Activated CD8-positive, alpha-beta memory T cell treated with anti-CD3 and anti-CD28 coated beads, Interleukin-2, amount 50 U/mL, for 1 hour (primary cell): ENCODE data around the gene JAG1.

ENCODE experiments used
- DNase-seq: peaks from one replicate; pipeline ENCODE4 v3.0.0-alpha.2; 2020; ENCODE audit errors: extremely low read depth

Gene JAG1

DNA sequence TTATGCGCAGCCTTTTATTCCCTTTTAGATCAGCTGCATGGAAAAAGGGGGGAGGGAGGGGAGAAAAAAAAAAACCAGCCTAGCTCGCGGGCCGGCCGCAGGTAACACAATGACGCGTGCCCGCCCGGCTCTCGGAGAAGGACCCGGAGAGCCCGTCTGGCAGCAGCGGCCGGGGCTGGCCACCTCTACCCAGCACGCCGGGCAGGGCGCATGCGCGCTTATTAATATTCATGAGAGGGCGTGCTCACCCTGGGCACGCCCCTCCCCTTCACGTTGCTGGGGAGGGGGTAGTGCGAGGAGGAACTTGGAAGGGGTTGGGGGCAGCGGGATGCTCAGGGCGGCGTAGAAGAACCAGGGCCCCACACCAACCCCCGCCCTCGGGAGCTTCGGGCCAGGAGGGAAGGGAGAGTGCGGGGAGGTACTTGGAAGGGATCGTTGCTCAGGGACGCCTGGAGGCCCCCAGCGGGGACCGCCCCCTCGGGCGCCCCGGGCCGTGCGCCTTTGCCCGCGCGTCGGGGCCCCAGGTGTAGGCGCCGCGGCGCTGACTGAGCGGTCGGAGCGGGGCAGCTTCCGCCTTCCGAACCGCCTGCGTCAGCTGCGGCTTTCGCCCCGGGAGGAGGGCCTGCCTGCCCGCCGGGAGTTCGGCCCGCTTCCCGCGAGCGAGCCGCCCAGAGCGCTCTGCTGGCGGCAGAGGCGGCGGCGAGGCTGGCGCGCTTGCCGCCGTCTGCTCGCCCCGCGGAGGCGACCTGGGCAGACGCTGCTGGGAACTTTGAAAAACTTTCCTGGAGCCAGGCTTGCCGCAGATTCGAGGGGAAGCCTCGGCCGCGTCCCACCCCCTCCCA, at the start of gene JAG1:
Gene JAG1 (minus strand): TSS at position 158 of the 842 bp plus-strand sequence. CDS start 469 bp downstream, outside the sequence.
- no peak for DNase-seq

DNA sequence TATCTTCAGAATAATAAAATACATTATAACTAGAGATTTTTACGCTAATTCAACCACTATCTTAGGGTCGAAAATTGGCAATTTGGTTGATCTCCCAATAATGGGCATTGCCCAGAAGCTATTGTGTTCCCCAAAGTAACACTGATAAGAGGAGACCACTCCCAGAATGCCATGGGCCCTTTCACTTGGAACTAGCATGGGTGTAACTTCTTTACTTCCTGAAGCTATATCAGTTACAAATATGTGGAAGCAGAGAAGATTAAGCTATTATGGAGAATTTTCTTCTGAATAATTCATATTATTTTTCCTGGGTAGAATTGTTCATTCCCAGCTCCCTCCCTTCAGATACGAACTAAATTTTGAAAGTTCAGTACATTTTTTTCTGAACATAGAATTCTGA, 48.2 kb upstream of the JAG1 start:
- DNase-seq = no peak

DNA sequence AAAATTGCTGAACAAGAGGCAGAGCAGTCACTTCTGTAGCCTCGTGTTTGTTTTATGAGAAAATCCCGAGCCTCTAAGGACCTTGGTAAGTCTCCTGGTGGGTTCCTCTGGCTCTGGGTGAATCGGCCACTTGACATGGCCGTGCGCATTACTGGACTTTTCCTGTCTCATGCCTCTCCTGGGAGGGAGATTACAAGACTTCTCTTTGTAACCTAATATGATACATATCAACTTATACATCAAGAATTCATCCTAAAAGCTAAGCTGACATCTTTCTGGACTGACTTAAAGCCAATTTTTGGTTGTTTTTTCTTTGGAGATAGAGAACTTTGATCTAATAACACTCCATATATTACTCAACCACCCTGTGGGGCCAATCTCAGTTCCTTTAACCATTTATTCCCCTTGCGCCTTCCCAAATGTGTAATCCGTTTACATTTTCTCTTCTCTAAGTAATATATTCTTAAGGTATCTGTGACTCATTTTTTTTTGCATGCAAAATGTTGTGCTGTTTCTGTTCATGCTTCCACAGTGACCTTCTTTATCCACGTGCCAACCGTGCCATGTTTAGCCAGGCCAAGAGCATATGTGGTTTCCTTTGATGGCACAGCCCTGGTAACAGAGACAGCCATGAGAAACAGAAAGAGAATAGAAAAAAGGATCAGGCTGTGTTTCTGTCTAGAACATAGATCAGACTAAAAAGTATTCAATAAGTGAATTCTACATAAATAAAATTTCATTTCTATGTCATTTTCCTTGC, 47.5 kb upstream of the JAG1 start:
- no peak for DNase-seq

DNA sequence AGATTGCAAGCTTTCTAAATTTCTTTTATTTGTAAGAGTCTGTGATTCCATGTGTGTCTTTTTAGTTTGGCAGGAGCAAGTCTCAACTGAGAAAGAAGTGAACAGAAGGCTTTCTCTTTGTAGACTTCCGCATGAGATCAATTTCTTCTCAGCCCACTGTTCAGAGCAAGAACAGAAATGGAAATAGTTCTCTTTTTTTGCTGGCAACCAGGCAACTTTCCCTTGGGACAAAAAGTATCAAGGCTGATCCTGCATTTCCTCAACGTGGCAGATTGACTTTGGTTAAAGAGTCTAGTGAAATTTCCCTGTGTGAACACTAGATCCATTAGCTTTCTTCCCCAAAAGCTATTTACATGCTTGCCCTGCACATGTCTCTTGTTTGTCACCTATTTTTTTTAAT, 46.8 kb upstream of the JAG1 start:
- no peak for DNase-seq

DNA sequence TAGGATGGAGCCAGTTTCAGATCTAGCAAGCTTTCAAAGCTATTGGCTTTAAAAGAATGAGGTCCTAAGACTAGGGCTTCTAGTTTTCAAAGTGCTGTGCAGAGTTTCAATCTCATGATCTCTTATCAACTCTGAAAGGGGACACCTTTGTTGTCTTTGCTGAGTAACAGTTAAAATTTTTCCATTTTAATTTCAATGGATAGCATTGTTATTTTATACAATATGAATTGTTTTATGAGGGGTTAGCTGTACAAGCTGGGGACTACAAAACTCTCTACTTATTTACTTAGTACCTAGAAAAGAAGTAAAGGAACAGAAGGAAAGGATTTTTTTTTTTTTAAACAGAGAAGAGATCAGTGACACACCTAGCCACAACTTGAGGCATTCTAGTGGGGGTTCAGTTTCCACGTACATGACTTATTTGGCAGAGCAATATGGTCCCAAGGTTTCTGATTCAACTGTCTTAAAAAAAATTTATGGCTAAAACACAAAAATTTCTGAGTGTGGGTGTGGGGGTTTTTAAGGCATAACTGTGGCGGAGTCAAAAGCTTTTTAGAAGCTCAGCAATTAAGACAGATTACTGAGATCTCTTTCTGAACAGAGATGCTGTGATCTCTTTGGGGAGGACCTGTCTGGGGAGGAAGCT, 46.1 kb upstream of the JAG1 start:
- no peak for DNase-seq

DNA sequence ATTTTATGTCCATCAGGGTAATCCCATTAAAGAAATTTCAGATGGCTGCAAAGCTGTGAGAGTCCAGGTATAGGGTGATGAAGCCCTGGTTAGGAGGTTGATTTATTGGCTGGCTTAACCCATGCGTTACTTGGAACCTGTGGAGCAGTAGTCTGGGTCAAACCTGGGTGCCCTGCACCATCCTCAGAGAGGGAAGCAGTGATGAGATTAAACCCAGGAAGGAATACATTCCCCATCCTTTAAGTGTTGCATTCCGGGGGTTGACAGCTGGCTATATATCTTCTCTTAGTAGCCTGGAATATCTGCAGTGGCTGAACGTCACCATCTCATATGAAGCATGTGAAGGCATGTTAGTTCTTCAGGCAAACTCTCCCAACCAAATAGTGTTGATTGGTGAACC, 44.9 kb upstream of the JAG1 start:
- no peak for DNase-seq

DNA sequence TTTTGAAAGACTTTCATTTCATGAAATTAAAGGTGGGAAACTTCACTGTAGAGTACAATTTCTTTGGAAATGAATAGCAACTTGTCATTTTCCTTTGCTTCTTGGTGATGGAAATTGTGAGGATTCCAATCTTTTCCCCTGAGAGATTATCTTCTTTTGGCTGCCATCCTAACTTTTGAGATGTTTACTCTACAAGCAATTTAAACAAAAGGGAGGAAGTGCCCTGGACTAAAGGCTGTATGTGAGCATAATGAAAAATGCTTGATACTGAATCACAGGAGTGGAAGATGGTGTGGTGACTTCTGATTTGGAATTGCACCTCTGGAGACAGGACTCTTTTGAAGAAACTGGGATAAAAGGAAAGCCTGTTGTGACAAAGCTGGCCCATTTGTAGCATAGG, 43.1 kb upstream of the JAG1 start:
- no peak for DNase-seq

DNA sequence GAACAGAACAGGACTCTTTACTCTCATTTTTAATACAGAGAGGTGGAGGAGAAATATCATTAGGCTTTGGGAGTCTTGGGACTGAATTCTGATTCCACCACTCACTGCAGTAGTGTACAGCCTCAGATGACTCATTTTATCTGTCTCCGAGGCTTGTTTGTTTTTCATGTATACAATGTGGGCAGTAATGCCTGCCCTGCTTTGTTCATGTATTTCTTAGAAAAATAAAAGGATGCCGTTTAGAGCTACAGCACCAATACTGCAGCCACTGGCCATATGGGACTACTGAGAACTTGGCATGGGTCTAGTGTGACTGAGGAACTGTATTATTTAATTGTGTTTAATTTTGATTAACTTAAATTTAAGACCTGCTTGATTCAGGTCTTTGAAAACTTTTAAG, 41.2 kb upstream of the JAG1 start:
- no peak for DNase-seq

DNA sequence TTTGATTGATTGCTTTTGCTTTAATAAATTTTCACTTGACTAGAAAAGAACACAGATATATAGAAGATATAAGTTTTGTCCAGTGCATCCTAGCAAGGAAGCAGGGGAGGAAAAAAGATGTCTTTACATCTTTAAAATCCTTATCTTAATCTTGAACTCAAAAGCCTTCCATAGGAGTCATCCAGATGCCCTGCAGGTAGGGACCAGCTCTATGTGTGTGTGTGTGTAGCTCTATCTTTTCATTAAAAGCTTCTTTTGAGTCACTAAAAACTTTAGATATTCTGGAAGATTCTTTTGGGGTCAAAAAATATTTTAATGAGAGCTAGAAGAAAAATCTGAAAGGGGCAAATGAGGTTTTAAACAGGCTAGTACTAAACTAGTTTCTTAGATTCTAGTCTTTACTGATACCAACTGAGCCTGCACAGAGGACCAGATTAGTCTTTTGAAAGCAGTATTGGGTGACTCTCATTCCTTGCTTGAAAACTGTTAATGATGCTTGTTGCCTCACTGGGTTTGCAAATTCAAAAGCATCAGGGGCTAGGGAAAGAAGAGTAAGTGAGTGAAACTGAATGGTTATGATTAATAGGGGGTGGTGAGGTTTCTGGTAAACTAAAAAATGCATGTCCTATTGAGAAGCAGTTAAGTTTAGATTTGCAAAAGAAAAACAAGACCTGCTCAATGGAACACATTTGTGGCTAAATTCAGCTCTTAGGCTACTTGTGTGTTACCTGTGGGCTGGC, 40.6 kb upstream of the JAG1 start:
- no peak for DNase-seq

DNA sequence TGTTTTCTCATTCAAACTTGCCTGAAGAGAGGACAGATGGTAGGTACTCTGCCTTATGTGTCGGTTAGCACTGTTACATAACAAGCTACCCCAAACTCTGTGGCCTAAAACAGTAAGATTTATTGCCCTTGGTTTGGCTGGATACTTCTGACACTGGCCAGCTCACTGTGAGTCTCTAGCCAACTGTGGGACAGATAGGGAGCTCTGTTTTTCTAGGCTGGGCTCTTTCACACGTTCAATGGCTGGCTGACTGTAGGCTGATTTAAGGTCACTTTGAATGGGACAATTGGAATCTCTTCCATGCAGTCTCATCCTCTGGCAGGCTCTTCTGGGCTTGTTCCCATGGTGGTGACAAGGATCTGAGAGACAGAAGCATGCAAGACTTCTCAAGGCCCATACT, 39.4 kb upstream of the JAG1 start:
- DNase-seq = no peak

DNA sequence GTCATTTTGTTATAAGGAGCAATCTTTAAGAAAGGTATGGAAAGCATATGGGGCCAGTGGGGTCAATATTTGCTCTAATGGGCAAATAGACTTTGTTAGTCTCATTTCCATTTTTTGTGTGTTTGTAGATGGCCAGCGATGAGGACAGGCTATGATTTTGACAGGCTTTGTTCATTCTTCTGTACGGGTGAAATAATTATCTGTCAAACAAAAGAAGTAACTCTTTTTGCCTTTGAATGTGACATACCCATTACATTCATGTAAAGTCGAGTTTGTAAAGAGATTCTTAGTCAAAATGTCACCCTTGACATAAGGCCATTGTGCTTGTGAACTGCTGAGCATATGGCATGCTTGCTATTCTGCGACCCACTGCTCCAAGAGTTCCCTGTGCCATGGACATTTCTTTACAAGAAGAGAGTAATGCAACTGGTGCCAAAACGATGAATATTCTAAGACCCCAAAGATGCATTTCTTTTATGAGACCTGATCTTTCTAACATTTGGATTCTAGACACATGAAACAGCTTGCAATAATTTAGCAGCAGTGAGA, 38.2 kb upstream of the JAG1 start:
- DNase-seq = no peak

DNA sequence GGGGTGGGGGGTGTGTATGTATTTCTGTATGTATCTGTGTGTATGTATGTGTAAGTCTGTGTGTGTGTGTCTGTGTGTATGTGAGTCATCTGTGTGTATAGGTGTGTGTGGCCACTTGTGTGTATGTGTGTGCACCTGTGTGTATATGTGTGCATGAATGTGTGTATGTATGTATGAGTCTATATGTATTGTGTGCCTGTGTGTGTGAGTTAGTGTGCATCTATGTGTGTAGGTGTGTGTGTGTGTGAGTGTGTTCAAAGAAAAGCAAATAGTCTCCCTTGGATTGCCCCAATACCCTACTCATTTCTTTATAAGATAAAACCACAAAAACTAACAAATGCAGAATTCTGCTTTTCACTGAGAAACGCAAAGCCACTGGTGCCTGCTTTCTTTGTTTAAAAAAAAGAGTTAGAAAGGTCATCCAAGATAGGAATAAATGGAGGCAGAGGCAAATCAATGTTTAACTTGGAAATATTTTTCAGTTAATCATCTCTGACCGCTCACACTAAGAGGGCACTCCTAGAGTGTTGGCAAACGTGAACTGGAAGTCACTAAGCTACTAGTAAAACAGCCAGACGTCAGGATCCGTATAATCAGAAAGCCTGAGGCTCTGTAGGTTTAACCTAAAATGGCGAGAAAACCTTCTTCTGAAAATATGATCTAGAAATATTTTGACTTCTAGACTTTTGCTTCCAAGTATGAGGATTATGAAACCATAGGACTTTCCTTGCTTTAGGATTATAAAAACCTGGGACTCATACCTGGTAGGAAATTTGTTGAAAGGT, 37.4 kb upstream of the JAG1 start:
- no peak for DNase-seq

DNA sequence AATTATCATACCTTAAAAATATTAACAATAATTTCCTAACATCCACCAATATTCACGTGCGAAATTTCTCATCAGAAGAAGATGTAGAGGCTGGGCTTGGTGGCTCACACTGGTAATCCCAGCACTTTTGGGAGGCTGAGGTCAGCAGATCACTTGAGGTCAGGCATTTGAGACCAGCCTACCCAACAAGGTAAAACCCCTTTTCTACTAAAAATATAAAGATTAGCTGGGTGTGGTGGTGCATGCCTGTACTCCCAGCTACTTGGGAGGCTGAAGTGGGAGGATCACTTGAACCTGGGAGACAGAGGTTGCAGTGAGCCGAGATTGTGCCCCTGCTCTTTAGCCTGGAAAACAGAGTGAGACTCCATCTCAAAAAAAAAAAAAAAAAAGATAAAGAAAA, 36.1 kb upstream of the JAG1 start:
- no peak for DNase-seq

DNA sequence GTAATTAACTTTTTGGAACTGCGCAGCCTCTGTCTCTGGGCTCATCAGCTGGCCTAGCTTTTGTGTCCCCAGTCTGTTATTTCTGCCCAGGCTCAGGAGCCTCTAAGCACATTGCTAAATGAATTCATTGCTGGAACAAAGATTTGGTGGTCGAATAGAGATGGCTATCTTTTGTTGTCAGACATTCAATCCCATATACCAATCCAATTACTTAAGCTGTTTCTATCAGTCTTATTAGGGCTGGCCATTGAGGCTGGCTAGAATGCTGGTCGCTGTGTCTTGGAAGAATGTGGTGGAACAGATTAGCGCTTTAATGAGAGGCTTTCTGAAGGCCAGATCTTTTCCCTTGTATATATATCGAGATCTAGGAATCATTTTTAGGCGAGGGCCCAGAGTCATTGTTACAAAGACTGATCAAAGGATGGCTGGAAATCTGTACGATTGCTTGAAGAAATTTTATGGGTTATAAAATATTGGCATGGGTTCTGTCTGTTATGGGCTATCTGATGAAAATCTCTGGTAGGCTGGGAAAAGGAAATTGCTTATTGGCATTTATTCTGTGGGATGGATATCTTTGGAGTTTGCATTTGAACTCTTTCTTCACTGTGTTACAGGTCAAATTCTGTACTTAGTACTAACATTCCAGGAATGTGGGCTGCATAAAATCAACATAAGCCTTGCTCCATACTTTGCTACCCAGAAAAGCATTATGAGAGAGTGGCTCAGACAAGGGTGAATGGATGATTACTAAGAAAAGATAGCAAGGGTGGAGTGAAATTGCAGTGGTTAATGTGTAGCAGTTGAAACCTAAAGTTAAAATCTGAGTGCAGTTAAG, 34.8 kb upstream of the JAG1 start:
- DNase-seq = no peak

DNA sequence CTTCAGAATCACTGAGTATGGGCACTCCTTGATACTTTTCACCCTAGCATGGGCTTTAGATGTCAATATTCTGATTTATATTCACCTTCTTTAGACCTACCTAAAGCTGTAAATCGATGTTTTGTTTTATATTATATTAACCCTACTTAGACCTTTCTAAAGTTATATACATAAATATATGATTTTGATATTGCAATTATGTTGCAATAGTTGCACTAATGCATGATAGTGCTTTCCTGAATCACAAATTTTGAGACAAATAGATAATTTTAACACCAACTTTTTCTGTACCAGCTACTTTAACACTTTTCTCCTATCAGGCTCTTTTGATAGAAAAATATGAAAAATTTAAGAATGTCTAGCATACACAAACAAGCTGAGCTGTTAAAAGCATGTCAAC, 34.0 kb upstream of the JAG1 start:
- DNase-seq = no peak

DNA sequence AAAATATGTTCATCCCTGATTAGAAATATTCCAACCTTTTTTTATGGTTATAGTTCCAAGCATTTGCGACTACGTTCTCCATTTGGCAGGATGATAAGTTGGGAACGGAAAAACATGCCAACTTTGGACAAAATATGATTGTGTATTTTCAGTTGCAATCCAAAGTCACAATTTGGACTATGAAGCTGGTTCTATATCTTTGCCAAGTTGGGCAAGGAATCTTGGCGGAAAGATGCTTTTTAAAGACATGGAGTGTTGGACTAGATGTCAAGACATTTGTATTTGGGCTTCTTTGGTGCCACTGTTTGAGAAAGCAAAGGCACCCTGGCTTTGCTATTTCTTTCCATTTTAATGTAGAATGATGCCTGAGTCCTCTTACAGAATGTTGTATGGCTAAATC, 33.3 kb upstream of the JAG1 start:
- DNase-seq = no peak

DNA sequence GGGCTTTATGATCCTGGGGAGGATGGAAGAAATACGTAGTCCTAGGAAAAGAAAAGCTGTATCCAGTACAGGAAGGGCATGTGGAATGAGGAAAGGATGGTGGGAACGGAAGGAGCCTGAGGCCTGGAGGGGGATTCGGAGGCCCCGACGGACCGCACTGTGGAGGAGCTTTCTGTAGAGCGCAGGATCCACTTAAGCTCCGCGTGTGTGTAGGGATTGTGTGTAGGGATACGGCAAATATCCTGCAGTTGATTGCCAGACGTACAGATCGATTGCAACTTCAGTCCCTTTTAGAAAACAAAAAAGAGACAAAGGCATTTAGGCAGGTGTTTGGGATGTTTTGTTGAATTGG, 32.6 kb upstream of the JAG1 start:
- DNase-seq = no peak

DNA sequence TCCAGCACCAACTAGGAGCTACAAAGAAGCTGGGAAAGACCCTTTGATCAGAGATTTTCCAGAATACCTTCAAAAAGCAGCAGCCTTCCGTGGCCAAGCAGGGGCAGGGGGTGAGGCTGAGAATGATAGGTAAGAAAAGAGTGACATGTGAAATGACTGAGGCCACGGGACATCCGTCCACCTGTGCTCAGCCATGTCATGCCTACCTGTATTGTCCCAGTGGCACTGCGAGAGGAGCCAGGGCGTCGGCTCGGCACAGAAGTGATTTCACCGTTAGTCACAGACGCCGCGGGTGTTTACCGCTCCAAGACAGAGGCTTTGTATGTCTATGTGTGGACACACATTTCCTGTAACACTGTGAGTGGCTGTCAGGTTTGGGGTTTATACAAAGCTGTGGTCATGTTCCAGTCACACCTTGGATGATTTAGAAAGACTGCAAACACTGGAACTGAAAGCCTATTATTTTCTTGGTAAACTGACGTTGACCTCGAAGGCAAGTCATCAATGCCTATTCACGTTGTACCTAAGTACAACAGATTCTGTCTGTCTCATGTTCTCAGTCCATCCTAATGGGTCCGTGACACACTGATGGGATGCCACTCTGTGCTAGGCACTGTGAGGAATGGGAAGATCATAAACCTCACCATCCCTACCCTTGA, 32.1 kb upstream of the JAG1 start:
- no peak for DNase-seq

DNA sequence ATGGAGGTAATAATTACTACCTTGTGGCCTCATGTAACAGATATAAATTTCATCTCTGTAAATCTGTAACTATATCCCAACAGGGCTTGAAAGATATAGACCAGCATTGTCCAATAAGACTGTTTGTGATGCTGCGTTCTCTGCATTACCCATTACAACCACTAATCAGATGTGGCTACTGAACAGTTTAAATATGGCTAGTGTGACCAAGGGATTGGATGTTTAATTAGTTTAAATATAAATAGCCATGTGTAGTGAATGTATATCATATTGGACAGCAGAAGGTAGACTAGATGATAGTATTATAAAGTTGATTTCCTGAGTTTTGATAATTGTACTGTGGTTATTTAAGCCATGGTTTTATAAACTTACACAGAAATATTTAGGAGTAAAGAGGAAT, 27.8 kb upstream of the JAG1 start:
- DNase-seq = no peak

DNA sequence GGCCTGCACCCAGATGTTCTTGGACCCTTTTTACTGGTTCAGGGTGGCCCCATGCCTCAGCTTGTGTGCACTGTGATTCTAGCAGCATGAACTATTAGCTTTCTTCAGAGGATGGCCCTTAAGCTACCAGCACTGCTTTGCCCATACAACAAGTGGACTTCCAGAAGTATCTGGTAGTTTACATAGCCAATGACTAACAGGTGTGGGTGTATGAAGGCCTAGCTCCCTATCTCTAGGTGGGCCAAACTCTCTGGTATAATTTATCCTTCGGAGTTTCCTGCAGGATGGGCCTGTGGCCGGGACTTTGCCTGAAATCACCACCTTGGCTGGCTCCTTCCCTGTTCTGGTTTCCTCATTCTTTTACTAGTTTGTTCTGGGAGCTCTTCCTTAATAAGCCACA, 26.1 kb upstream of the JAG1 start:
- no peak for DNase-seq
